Thyroid gland (tissue), 4 donors: Measurements from ENCODE around the gene GPR55. TPM values are rescaled to one million over a fixed set of nuclear protein-coding genes. Genes with fewer than 3 reads are reported as not detected.

Experiments
- DNase-seq, 2 donors: peaks; one replicate each; pipeline ENCODE4 v3.0.0-alpha.2; 2019
- H3K27ac ChIP-seq, 3 donors: fragments of 200-600 bp; sonication (generic); 1 replicate in 2 of 3; 2 replicates in 1 of 3; pipeline ENCODE4 v1.5.1; 2016 to 2019; ENCODE audit warnings: mild to moderate bottlenecking in 1 of 3, moderate library complexity in 1 of 3
- H3K27me3 ChIP-seq: fragments of 200-600 bp; sonication (generic); one replicate; pipeline ENCODE4 v1.5.1; 2019
- H3K36me3 ChIP-seq, 2 donors: fragments of 200-600 bp; sonication (generic); one replicate each; pipeline ENCODE4 v1.5.1; 2016 to 2019
- H3K4me1 ChIP-seq, 2 donors: fragments of 200-600 bp; sonication (generic); one replicate each; pipeline ENCODE4 v1.5.1; 2017 to 2019
- H3K4me3 ChIP-seq, 3 donors: fragments of 200-600 bp; sonication (generic); replicated peaks in 1 of 3; 1 replicate in 2 of 3; 2 replicates in 1 of 3; pipeline ENCODE4 v1.5.1; 2016; ENCODE audit warnings: mild to moderate bottlenecking in 1 of 3
- H3K9me3 ChIP-seq: fragments of 200-600 bp; sonication (generic); one replicate; pipeline ENCODE4 v1.5.1; 2017
- CTCF ChIP-seq, 6 experiments: fragments of 200-600 bp in 3 of 6; fragments of 450-650 bp in 3 of 6; sonication (generic) in 3 of 6; IDR thresholded peaks; one replicate each; pipeline ENCODE4 v1.5.1; 2016 to 2019; ENCODE audit warnings: antibody characterized with exemption in 6 of 6, mild to moderate bottlenecking in 2 of 6, inconsistent platforms in 1 of 6, moderate library complexity in 1 of 6
- POLR2A ChIP-seq, 2 donors: fragments of 450-650 bp; IDR thresholded peaks; one replicate each; pipeline ENCODE4 v1.6.1; 2017; ENCODE audit warnings: antibody characterized with exemption in 2 of 2, mild to moderate bottlenecking in 2 of 2, moderate library complexity in 1 of 2
- WGBS, 2 donors: methylation state at CpG; one replicate each; pipeline ENCODE4 v1.1.5; 2017; 5-methylcytosine and 5-hydroxymethylcytosine counted together
- intact Hi-C: fragments of 100-400 bp; cut with DNase I; formaldehyde crosslinking; loops from one replicate; pipeline ENCODE4 v1.15.1; 2023
- total RNA-seq, 4 donors: library from RNA; depleted of rRNA; stranded (reverse); fragments of >200 nt; gene quantifications; one replicate each; pipeline ENCODE4 v1.2.3, GENCODE V29; 2016

Gene GPR55
- total RNA-seq, 4 donors from 2014 or later, result 0.11 TPM; not detected in 3

- Histone ChIP-seq H3K27ac (no peak overlapping the region), H3K4me3 (no peak overlapping the region), H3K4me1 (peaks cover 11 to 30% of the 10 kb centered on the region in 2 donors), H3K27me3 (no peaks in the 10 kb centered on the region), H3K9me3 (no peaks in the 10 kb centered on the region), H3K36me3 (no peaks in the 10 kb centered on the region)
- no peak for TF ChIP-seq POLR2A (IDR thresholded peaks at IDR 0.05)
- no peak for TF ChIP-seq CTCF (IDR thresholded peaks at IDR 0.05)
- no peak for DNase-seq
- WGBS, 2 donors, result 90 to 94% methylated on average over 19 of the region's 19 CpGs
- intact Hi-C loops, result loop anchor here (2.0 kb wide), 1 partner anchor 81 kb away; no protein-coding TSS in a partner anchor
Measured at GRCh38 chr2:230903231-230904150, 21.6 kb downstream of the GPR55 start.

- H3K4me1 ChIP-seq, result peaks cover 11 to 25% of the 10 kb centered on the region in 2 donors
- intact Hi-C loops, result no loop called here
- no peaks in the 10 kb centered on the region for H3K27me3 ChIP-seq
- DNase-seq, result peak; percentile 28 to 56
- no peaks in the 10 kb centered on the region for H3K36me3 ChIP-seq
- H3K4me3 ChIP-seq, result no peak overlapping the region
- H3K9me3 ChIP-seq, result no peaks in the 10 kb centered on the region
- 50 to 51% methylated on average over 7 to 8 of the region's 8 CpGs for WGBS, 2 donors
- TF ChIP-seq CTCF (IDR thresholded peaks at IDR 0.05) (peak; percentile 26 to 56 (median 48)), POLR2A (IDR thresholded peaks at IDR 0.05) (no peak)
- H3K27ac ChIP-seq, result no peak overlapping the region
Measured at GRCh38 chr2:230902180-230902899, 22.7 kb downstream of the GPR55 start.

GRCh38 chr2:230901006-230901405 is 24.0 kb downstream of the GPR55 start:
- Histone ChIP-seq H3K9me3 (no peaks in the 10 kb centered on the region), H3K4me3 (no peak overlapping the region), H3K27me3 (no peaks in the 10 kb centered on the region), H3K36me3 (no peaks in the 10 kb centered on the region), H3K27ac (no peak overlapping the region), H3K4me1 (peaks cover 8 to 15% of the 10 kb centered on the region in 2 donors)
- intact Hi-C loops, result no loop called here
- 74 to 77% methylated on average over 5 of the region's 5 CpGs for WGBS, 2 donors
- no peak for TF ChIP-seq POLR2A (IDR thresholded peaks at IDR 0.05)
- DNase-seq, result no peak

- Histone ChIP-seq H3K4me1 (peaks cover 3 to 15% of the 10 kb centered on the region in 2 donors), H3K36me3 (no peaks in the 10 kb centered on the region), H3K27ac (no peak overlapping the region), H3K9me3 (no peaks in the 10 kb centered on the region), H3K4me3 (no peak overlapping the region), H3K27me3 (no peaks in the 10 kb centered on the region)
- DNase-seq, result no peak
- intact Hi-C loops, result no loop called here
- TF ChIP-seq POLR2A (IDR thresholded peaks at IDR 0.05) (no peak), CTCF (IDR thresholded peaks at IDR 0.05) (no peak)
- 77 to 82% methylated on average over 9 to 10 of the region's 10 CpGs for WGBS, 2 donors
Measured at GRCh38 chr2:230900336-230900995, 24.6 kb downstream of the GPR55 start.

GRCh38 chr2:230899786-230900185 is 25.3 kb downstream of the GPR55 start:
- peaks cover 4 to 13% of the 10 kb centered on the region in 2 donors for H3K4me1 ChIP-seq
- no peaks in the 10 kb centered on the region for H3K36me3 ChIP-seq
- H3K27me3 ChIP-seq, result no peaks in the 10 kb centered on the region
- no peak for TF ChIP-seq CTCF (IDR thresholded peaks at IDR 0.05)
- no peak for TF ChIP-seq POLR2A (IDR thresholded peaks at IDR 0.05)
- 95 to 96% methylated on average over 4 of the region's 4 CpGs for WGBS, 2 donors
- no peak overlapping the region for H3K27ac ChIP-seq
- DNase-seq, result no peak
- intact Hi-C loops, result no loop called here
- no peak overlapping the region for H3K4me3 ChIP-seq
- no peaks in the 10 kb centered on the region for H3K9me3 ChIP-seq
